OCI-LY7 (cell line): Measurements from ENCODE around the gene HEYL.

ENCODE experiments used
- CTCF ChIP-seq: fragments of 200-600 bp; sonication (generic); conservative IDR thresholded peaks from 2 replicates; pipeline ENCODE4 v1.5.1; 2014; ENCODE audit warnings: mild to moderate bottlenecking, antibody characterized with exemption, low read length, moderate library complexity, mixed read lengths
- EZH2phosphoT487 ChIP-seq: fragments of 200-600 bp; sonication (generic); IDR thresholded peaks from 2 replicates; pipeline ENCODE4 v1.6.1; 2018; ENCODE audit warnings: low read depth, borderline replicate concordance, mild to moderate bottlenecking, mixed run types, antibody characterized with exemption, low read length, moderate library complexity, mixed read lengths

GRCh38 chr1:39639305-39640130 is at the start of gene HEYL:
- TF ChIP-seq CTCF (0 out of 2 replicates have a peak, but pooled peaks have one; percentile 20), EZH2phosphoT487 (no peak)
